ENCODE measurements around the gene PEAK3. TPM values are rescaled to one million over a fixed set of nuclear protein-coding genes. Genes with fewer than 3 reads are reported as not detected.

The PEAK3 gene
- total RNA-seq, 6 donors from 2014 or later: 2.4 to 8.6 (median 4.6) TPM

GRCh38 chr19:2320939-2321338 is 39.0 kb upstream of the PEAK3 start:
- H3K27ac ChIP-seq: no peak overlapping the region
- H3K27me3 ChIP-seq: no peaks in the 10 kb centered on the region
- H3K36me3 ChIP-seq: peaks cover 0 to 51% (median 35%) of the 10 kb centered on the region in 4 donors
- WGBS, 2 donors: 91 to 93% methylated on average over 8 to 11 of the region's 12 CpGs
- TF ChIP-seq POLR2AphosphoS5 (IDR thresholded peaks at IDR 0.05) (no peak), EP300 (IDR thresholded peaks at IDR 0.05) (no peak), POLR2A (IDR thresholded peaks at IDR 0.05) (no peak)
- TF ChIP-seq, protein P1, sequence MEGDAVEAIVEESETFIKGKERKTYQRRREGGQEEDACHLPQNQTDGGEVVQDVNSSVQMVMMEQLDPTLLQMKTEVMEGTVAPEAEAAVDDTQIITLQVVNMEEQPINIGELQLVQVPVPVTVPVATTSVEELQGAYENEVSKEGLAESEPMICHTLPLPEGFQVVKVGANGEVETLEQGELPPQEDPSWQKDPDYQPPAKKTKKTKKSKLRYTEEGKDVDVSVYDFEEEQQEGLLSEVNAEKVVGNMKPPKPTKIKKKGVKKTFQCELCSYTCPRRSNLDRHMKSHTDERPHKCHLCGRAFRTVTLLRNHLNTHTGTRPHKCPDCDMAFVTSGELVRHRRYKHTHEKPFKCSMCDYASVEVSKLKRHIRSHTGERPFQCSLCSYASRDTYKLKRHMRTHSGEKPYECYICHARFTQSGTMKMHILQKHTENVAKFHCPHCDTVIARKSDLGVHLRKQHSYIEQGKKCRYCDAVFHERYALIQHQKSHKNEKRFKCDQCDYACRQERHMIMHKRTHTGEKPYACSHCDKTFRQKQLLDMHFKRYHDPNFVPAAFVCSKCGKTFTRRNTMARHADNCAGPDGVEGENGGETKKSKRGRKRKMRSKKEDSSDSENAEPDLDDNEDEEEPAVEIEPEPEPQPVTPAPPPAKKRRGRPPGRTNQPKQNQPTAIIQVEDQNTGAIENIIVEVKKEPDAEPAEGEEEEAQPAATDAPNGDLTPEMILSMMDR (IDR thresholded peaks at IDR 0.05): no peak
- peak in 1 of 2 donors; percentile 66 for DNase-seq
- H3K9me3 ChIP-seq: peaks cover 0 to under 1% (median 0%) of the 10 kb centered on the region in 4 donors
- H3K4me3 ChIP-seq: no peak overlapping the region
- H3K4me1 ChIP-seq: peaks cover 0 to 12% (median 2%) of the 10 kb centered on the region in 4 donors
- no peak for ATAC-seq (ENCODE audit: low FRiP score in 2 of 2)

DNA sequence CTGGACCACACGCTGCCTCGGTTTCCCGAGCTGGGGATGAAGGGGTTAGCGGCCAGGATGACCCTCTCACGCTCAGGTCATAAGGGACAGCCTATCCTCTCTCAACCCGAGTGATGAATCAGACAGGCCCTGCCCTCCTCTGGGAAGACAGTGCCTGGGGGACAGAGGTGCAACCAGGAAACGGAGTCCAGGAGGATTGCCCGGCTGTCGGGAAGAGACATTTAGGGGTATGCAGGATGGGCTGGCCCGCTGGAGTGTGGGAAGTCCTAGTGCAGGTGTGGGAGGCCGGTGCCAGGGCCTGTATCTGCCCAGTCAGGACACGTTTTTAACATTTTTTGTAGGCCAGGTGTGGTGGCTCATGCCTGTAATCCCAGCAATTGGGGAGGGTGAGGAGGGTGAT is 38.1 kb upstream of the PEAK3 start:
- Histone ChIP-seq H3K27me3 (no peaks in the 10 kb centered on the region), H3K36me3 (peaks cover 0 to 42% (median 30%) of the 10 kb centered on the region in 4 donors), H3K27ac (no peak overlapping the region), H3K4me3 (no peak overlapping the region), H3K9me3 (peaks cover 0 to 10% (median 3%) of the 10 kb centered on the region in 4 donors), H3K4me1 (peaks cover 0 to 8% (median 5%) of the 10 kb centered on the region in 4 donors)
- TF ChIP-seq, protein P1 (IDR thresholded peaks at IDR 0.05): no peak
- TF ChIP-seq POLR2A (IDR thresholded peaks at IDR 0.05) (no peak), EP300 (IDR thresholded peaks at IDR 0.05) (no peak), POLR2AphosphoS5 (IDR thresholded peaks at IDR 0.05) (no peak)
- 83 to 86% methylated on average over 9 to 12 of the region's 12 CpGs for WGBS, 2 donors
- DNase-seq: no peak
- ATAC-seq (ENCODE audit: low FRiP score in 2 of 2): no peak

DNA sequence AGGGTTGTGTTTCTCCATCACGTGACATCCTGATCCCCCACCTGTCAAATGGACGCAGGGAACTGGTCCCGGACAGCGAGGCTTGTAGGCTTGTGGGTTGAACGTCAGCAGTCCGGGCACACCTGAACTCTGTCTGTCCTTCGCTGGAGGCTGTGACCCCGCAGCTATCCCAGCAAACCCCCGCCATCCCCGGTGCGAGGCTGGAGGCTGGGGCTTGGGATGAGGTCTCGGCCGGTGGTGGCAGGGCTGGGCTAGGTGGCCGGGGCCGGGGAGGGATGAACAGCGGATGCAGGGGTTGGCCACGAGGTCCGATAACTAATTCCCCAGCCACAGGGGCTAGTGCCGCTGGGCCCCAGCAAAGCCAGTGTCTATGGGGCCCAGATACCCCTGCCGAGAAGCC is 37.6 kb upstream of the PEAK3 start:
- TF ChIP-seq POLR2A (IDR thresholded peaks at IDR 0.05) (no peak), EP300 (IDR thresholded peaks at IDR 0.05) (no peak), POLR2AphosphoS5 (IDR thresholded peaks at IDR 0.05) (no peak)
- TF ChIP-seq, protein P1 (IDR thresholded peaks at IDR 0.05): no peak
- no peak for ATAC-seq (ENCODE audit: low FRiP score in 2 of 2)
- peaks cover 0 to 15% (median 6%) of the 10 kb centered on the region in 4 donors for H3K9me3 ChIP-seq
- 70 to 94% methylated on average over 2 to 12 of the region's 20 CpGs for WGBS, 2 donors
- H3K27me3 ChIP-seq: no peaks in the 10 kb centered on the region
- H3K4me1 ChIP-seq: peaks cover 0 to 8% (median 5%) of the 10 kb centered on the region in 4 donors
- H3K36me3 ChIP-seq: peaks cover 0 to 37% (median 28%) of the 10 kb centered on the region in 4 donors
- H3K27ac ChIP-seq: no peak overlapping the region
- H3K4me3 ChIP-seq: no peak overlapping the region
- peak in 1 of 2 donors; percentile 75 for DNase-seq

DNA sequence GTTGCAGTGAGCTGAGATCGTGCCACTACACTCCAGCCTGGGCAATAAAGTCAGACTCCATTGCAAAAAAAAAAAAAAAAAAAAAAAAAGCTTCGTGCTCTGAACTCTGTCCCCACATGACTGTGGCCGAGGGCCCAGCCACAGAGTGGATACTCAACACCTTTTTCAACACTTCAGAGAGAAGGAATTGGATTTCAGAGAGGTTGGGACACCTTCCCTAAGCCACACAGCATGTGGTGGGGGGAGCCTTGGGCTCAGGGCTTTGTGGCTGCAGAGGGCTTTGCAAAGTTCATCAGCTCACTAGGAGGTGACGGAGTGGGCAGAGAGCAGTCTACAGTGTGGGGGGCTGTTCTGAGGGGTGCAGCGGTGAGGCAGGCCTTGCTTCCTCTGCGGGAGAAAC is 36.9 kb upstream of the PEAK3 start:
- peaks cover 0 to 18% (median 6%) of the 10 kb centered on the region in 4 donors for H3K9me3 ChIP-seq
- 68 to 80% methylated on average over 6 of the region's 6 CpGs for WGBS, 2 donors
- no peaks in the 10 kb centered on the region for H3K27me3 ChIP-seq
- ATAC-seq (ENCODE audit: low FRiP score in 2 of 2) (no peak), DNase-seq (no peak)
- H3K4me3 ChIP-seq: no peak overlapping the region
- peaks cover 0 to 8% (median 5%) of the 10 kb centered on the region in 4 donors for H3K4me1 ChIP-seq
- peaks cover 0 to 30% (median 25%) of the 10 kb centered on the region in 4 donors for H3K36me3 ChIP-seq
- H3K27ac ChIP-seq: no peak overlapping the region
- no peak for TF ChIP-seq POLR2AphosphoS5 (IDR thresholded peaks at IDR 0.05)

DNA sequence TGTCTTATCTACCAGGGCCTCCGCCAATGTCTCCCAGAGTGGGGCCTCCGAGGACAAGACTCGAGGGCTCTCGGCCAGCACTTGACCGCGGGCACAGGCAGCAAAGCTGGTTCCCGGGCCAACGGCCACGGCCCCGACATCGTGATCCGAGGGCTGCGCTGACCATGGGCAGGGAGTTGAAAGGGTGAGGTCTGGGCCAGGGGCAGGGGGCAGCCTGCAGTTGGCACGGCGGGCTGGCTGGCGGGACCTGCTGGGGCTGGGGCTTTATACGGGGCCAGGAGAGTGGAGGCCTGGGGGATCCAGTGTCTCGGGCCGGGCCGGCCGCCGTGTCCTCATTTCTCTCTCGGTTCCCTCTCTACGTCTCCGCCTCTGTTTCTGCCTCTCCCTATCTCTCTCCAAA is 35.8 kb upstream of the PEAK3 start:
- DNase-seq (peak in 1 of 2 donors; percentile 82), ATAC-seq (ENCODE audit: low FRiP score in 2 of 2) (no peak)
- H3K4me1 ChIP-seq: peaks cover 0 to 8% (median 5%) of the 10 kb centered on the region in 4 donors
- no peak overlapping the region for H3K4me3 ChIP-seq
- peaks cover 0 to 19% (median 14%) of the 10 kb centered on the region in 4 donors for H3K36me3 ChIP-seq
- no peak for TF ChIP-seq EP300 (IDR thresholded peaks at IDR 0.05)
- TF ChIP-seq, protein P1 (IDR thresholded peaks at IDR 0.05): no peak
- TF ChIP-seq POLR2AphosphoS5 (IDR thresholded peaks at IDR 0.05): no peak
- TF ChIP-seq POLR2A (IDR thresholded peaks at IDR 0.05): no peak
- 64 to 80% methylated on average over 24 to 25 of the region's 25 CpGs for WGBS, 2 donors
- peaks cover 0 to 4% (median 2%) of the 10 kb centered on the region in 4 donors for H3K27me3 ChIP-seq
- H3K9me3 ChIP-seq: peaks cover 0 to 18% (median 6%) of the 10 kb centered on the region in 4 donors
- no peak overlapping the region for H3K27ac ChIP-seq

Data from upper lobe of left lung (tissue), 6 donors.